H54 (cell line): Measurements from ENCODE around the gene DNAH5.
A peak's percentile ranks its signal among the peaks of the same experiment; 100 is the strongest.

Source experiments
- DNase-seq: peaks from one replicate; pipeline ENCODE4 v3.0.0; 2011; ENCODE audit warnings: low spot score, mixed read lengths; ENCODE audit not compliant: insufficient read length
- FAIRE-seq: peaks from 3 replicates; lab custom pipeline; 2011; peaks lifted over from hg19 to GRCh38; lab: Jason Lieb, UNC
- POLR2A ChIP-seq: IDR thresholded peaks from 2 replicates; pipeline ENCODE4 v1.6.1; 2011; ENCODE audit warnings: low read depth, mild to moderate bottlenecking, low read length

DNAH5 gene

GRCh38 chr5:13957032-13957645, 12.7 kb upstream of the DNAH5 start:
- peak; percentile 37 for DNase-seq
- FAIRE-seq = peak; percentile 99
- no peak for TF ChIP-seq POLR2A

- FAIRE-seq = no peak
- DNase-seq = no peak
- TF ChIP-seq POLR2A = no peak
These were observed 12.0 kb upstream of the DNAH5 start for GRCh38 chr5:13956471-13956870.

GRCh38 chr5:13955896-13956295, 11.4 kb upstream of the DNAH5 start:
- DNase-seq (no peak), FAIRE-seq (no peak)
- TF ChIP-seq POLR2A = no peak

- no peak for DNase-seq
- TF ChIP-seq POLR2A = no peak
- no peak for FAIRE-seq
These were observed 1.6 kb upstream of the DNAH5 start for GRCh38 chr5:13946111-13946510.

GRCh38 chr5:13945271-13945670, 783 bp upstream of the DNAH5 start:
- FAIRE-seq (no peak), DNase-seq (no peak)
- TF ChIP-seq POLR2A = no peak

- DNase-seq (no peak), FAIRE-seq (no peak)
- TF ChIP-seq POLR2A = no peak
These were observed 812 bp downstream of the DNAH5 start for GRCh38 chr5:13943676-13944075.

- DNase-seq = no peak
- no peak for FAIRE-seq
These were observed 3.0 kb downstream of the DNAH5 start for GRCh38 chr5:13941468-13941867.

GRCh38 chr5:13939638-13940037, 4.8 kb downstream of the DNAH5 start:
- no peak for TF ChIP-seq POLR2A
- FAIRE-seq (no peak), DNase-seq (no peak)

More at GRCh38 chr5:13941468-13941867, 3.0 kb downstream of the DNAH5 start:
- TF ChIP-seq POLR2A = no peak

GRCh38 chr5:13934921-13935320, 9.6 kb downstream of the DNAH5 start:
- FAIRE-seq = no peak
- DNase-seq = no peak
- TF ChIP-seq POLR2A = no peak

- FAIRE-seq (no peak), DNase-seq (no peak)
- TF ChIP-seq POLR2A = no peak
These were observed 10.4 kb downstream of the DNAH5 start for GRCh38 chr5:13934125-13934524.

GRCh38 chr5:13932561-13932960, 11.9 kb downstream of the DNAH5 start:
- no peak for TF ChIP-seq POLR2A
- FAIRE-seq = no peak
- DNase-seq = no peak

GRCh38 chr5:13932011-13932410, 12.5 kb downstream of the DNAH5 start:
- FAIRE-seq (no peak), DNase-seq (no peak)
- TF ChIP-seq POLR2A = no peak

- DNase-seq (no peak), FAIRE-seq (no peak)
- no peak for TF ChIP-seq POLR2A
These were observed 13.8 kb downstream of the DNAH5 start for GRCh38 chr5:13930541-13931171.

GRCh38 chr5:13926731-13927130, 17.8 kb downstream of the DNAH5 start:
- no peak for FAIRE-seq

GRCh38 chr5:13921578-13921977, 22.9 kb downstream of the DNAH5 start:
- FAIRE-seq = no peak
- no peak for TF ChIP-seq POLR2A
- no peak for DNase-seq

More at GRCh38 chr5:13926731-13927130, 17.8 kb downstream of the DNAH5 start:
- TF ChIP-seq POLR2A = no peak
- DNase-seq = no peak

GRCh38 chr5:13919786-13920185, 24.7 kb downstream of the DNAH5 start:
- FAIRE-seq = no peak
- DNase-seq = no peak
- TF ChIP-seq POLR2A = no peak
